NCI-H2107 (cell line): ENCODE measurements around the gene G3BP2.

Experiments used
- DNase-seq: peaks from one replicate; lab custom pipeline; 2025; lab: John Stamatoyannopoulos, UW

G3BP2 gene

GRCh38 chr4:75637827-75638226 is 35.4 kb downstream of the G3BP2 start:
- no peak for DNase-seq

DNA sequence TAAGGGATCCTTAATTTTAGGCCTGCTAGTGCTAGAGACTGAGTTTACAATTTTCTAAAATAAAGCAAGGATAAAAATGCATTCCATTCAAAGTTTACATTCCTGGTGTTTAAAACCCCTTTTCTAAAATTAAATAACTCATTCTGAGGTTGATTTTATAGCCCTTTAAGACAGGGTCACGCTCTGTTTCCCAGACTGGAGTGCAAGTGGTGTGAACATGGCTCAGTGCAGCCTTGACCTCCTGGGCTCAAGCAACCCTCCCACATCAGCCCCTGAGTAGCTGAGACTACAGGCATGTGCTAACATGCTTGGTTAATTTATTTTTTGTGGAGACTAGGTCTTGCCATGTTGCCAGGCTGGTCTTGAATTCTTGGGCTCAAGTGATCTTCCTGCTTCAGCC is 36.0 kb downstream of the G3BP2 start:
- DNase-seq: no peak

- no peak for DNase-seq
Observed at GRCh38 chr4:75634951-75635350, 38.3 kb downstream of the G3BP2 start.

- no peak for DNase-seq
Observed at GRCh38 chr4:75634281-75634680, 38.9 kb downstream of the G3BP2 start.

DNA sequence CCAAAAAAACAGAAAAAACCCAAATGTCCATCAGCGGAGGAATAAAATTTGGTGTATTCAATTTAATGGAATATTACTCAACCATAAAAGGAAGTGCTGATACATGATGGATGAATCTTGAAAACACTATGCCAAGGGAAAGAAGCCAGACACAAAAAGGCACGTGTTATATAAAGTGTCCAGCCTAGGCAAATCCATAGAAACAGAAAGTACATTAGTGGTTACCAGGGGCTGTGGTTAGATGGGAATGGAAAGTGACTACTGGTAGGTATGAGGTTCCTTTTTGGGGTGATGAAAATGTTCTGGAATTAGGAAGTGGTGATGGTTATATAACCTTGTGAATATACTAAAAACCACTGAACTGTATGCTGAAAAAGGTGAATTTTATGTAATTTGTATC is 39.4 kb downstream of the G3BP2 start:
- no peak for DNase-seq

DNA sequence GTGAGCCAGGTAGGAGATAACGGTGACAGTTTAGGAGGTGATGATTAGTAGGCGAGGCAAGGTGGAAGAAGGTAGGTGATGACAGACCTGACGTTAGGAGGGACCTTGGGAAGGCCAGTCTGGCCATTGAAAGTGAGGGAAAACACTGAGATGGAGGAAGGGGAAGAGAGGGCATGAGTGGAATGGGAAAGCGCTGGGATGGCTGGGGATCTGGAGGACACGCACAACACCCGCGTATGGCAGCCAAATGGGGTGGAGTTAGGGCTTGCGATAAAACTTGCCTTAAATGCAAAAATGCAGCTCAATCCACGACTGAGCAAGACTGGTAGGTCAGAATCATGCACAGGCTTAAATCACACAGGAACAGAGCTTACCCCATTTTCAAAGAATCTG is 42.3 kb downstream of the G3BP2 start:
- no peak for DNase-seq

- DNase-seq: peak; percentile 52
Observed at GRCh38 chr4:75630174-75630936, 42.9 kb downstream of the G3BP2 start, which contains the start of gene CDKL2. Gene CDKL2 (minus strand): TSS chr4:75630528. CDS start chr4:75625988, 4,540 bp downstream.

GRCh38 chr4:75629239-75629638 is 44.0 kb downstream of the G3BP2 start:
- DNase-seq: no peak

DNA sequence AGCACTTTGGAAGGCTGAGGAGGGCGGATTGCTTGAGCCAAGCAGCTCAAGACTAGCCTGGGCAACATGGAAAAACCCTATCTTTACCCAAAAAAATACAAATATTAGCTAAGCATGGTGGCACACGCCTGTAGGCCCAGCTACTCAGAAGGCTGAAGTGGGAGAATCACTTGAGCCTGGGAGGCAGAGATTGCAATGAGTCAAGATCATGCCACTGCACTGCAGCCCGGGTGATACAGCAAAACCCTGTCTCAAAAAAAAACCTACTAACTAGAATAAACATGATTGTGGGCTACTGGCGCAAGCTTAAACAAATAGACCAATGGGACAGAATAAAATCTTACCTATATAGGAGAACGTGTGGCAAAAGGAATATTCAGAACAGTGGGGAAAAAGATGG is 50.2 kb downstream of the G3BP2 start:
- no peak for DNase-seq

- DNase-seq: no peak
Observed at GRCh38 chr4:75621715-75622114, 51.5 kb downstream of the G3BP2 start.

DNA sequence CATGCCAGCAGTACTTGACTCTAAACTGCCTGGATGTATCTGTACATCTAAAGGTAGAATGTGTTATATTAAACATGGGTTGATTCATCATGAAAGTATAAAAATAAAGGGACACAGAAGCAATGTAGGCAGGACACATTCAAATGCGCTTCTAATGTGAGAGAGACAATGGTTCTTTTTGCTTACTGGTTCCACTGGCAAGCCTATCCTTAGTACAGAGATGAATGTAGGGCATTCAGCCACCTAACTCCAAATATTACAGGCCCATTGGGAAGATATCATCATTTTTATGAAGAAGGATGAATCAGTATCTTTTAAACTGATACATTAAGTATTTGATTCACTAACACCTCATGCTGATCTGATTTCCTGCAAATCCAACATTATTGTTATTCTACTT is 60.9 kb downstream of the G3BP2 start:
- DNase-seq: no peak

GRCh38 chr4:75605928-75606327 is 67.3 kb downstream of the G3BP2 start:
- DNase-seq: no peak

DNA sequence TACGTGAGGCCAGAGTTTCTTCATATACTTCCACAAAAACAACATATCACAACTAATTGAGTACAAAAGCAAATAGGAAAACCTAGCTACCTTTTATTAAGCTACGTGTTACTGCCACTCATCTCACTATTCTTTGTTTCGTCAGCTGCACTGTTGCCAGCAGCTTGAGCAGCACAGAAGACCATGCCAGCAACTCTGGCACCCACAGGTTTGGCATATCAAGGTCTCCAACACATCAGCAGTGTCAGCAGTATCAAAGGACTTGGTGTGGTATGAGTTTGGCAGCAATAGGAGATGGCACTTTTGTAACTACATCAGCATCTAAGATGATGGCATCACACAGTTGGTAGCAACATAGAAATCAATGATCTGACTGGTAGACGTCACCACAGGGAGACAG is 73.6 kb downstream of the G3BP2 start:
- DNase-seq: no peak

- no peak for DNase-seq
Observed at GRCh38 chr4:75598390-75598789, 74.8 kb downstream of the G3BP2 start.

GRCh38 chr4:75596061-75596460 is 77.2 kb downstream of the G3BP2 start:
- no peak for DNase-seq

DNA sequence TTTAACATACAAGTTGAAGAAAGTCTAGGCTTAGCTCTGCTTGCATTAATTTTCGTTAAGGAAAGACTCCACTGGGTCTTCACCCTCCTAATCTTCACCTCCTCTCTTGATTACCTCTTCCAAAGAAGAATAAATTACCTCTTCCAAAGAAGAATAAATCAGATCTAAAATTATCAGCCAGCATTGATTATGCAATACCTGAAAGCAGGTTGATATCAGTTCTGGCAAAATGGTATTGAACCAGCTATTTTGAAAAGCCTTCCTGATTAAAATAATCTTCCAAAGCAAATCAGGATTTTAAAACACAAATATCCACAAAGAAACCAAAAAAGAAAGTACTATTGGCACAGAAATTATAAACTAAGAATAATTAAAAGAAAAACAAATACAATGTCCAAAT is 79.8 kb downstream of the G3BP2 start:
- no peak for DNase-seq
